ENCODE data around the gene TRIM56.

DNA sequence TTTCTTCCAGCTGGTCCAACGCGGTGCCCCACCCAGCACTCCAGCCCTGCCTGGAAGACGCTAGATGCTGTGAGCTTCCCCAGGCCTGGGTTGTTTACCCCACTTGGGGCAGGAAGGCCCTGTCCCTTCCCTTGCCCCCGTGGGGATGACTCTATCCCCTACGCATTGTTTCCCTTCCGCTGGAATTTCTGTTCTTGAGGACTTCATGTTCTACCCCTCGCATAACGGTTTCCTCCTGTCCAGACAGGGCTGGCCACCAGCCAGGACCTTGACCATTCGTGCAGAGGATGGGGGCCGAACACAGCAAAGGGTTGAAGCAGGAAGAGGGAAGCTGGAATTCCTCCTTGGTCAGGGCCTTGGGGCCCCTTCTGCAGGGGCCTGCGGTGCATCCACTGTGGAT is 27.0 kb downstream of the TRIM56 start:
- TF ChIP-seq CTCF (IDR thresholded peaks at IDR 0.05) (no peak), POLR2A (IDR thresholded peaks at IDR 0.05) (no peak)
